OCI-LY7 (cell line): Measurements from ENCODE around the gene POLR2H.

Experiments
- CTCF ChIP-seq: fragments of 200-600 bp; sonication (generic); conservative IDR thresholded peaks from 2 replicates; pipeline ENCODE4 v1.5.1; 2014; ENCODE audit warnings: mild to moderate bottlenecking, antibody characterized with exemption, low read length, moderate library complexity, mixed read lengths
- EZH2phosphoT487 ChIP-seq: fragments of 200-600 bp; sonication (generic); IDR thresholded peaks from 2 replicates; pipeline ENCODE4 v1.6.1; 2018; ENCODE audit warnings: low read depth, borderline replicate concordance, mild to moderate bottlenecking, mixed run types, antibody characterized with exemption, low read length, moderate library complexity, mixed read lengths

GRCh38 chr3:184348057-184348382 is 13.5 kb upstream of the POLR2H start:
- TF ChIP-seq CTCF = no peak
- TF ChIP-seq EZH2phosphoT487 = no peak
